GM23338 (cell line): ENCODE data around the gene TXNDC16. TPM values are rescaled to one million over a fixed set of nuclear protein-coding genes. Genes with fewer than 3 reads are reported as not detected.

Experiments used
- ATAC-seq: fragments of 200-7000 bp; cut with Tn5 transposase; 3 replicates; pipeline ENCODE4 v1.9.1; 2020
- DNase-seq: peaks from one replicate; pipeline ENCODE4 v3.0.0-alpha.2; 2015; ENCODE audit warnings: low spot score
- H2AFZ ChIP-seq: fragments of 200-600 bp; sonication (generic); 2 replicates; pipeline ENCODE4 v1.8.0; 2016; ENCODE audit warnings: antibody characterized with exemption, mild to moderate bottlenecking, moderate library complexity
- H3F3A ChIP-seq: fragments of 200-600 bp; sonication (generic); replicated peaks from 2 replicates; pipeline ENCODE4 v1.8.0; 2017; ENCODE audit warnings: antibody characterized with exemption, mixed run types, low read depth
- H3K27ac ChIP-seq: fragments of 200-600 bp; sonication (generic); 2 replicates; pipeline ENCODE4 v1.6.1; 2016; ENCODE audit warnings: low read depth
- H3K27me3 ChIP-seq: fragments of 200-600 bp; sonication (generic); 2 replicates; pipeline ENCODE4 v1.8.0; 2016; ENCODE audit warnings: mild to moderate bottlenecking, mixed run types, moderate library complexity; ENCODE audit not compliant: insufficient read depth
- H3K36me3 ChIP-seq: fragments of 200-600 bp; sonication (generic); 2 replicates; pipeline ENCODE4 v1.8.0; 2016; ENCODE audit warnings: mild to moderate bottlenecking; ENCODE audit not compliant: insufficient read depth
- H3K4me1 ChIP-seq: fragments of 200-600 bp; sonication (generic); 2 replicates; pipeline ENCODE4 v1.8.0; 2016; ENCODE audit warnings: mild to moderate bottlenecking, moderate library complexity; ENCODE audit not compliant: insufficient read depth
- H3K4me2 ChIP-seq: fragments of 200-600 bp; sonication (generic); 2 replicates; pipeline ENCODE4 v1.7.1; 2017; ENCODE audit warnings: mixed run types
- H3K4me3 ChIP-seq: fragments of 200-600 bp; sonication (generic); 2 replicates; pipeline ENCODE4 v1.6.1; 2016; ENCODE audit warnings: mixed run types
- H3K79me2 ChIP-seq: fragments of 200-600 bp; sonication (generic); replicated peaks from 2 replicates; pipeline ENCODE4 v1.8.0; 2017; ENCODE audit warnings: mild to moderate bottlenecking; ENCODE audit not compliant: insufficient read depth
- H3K9me2 ChIP-seq: fragments of 200-600 bp; sonication (generic); 2 replicates; pipeline ENCODE4 v1.8.0; 2017; ENCODE audit not compliant: insufficient read depth
- H4K20me1 ChIP-seq: fragments of 200-600 bp; sonication (generic); replicated peaks from 2 replicates; pipeline ENCODE4 v1.8.0; 2017; ENCODE audit warnings: mild to moderate bottlenecking; ENCODE audit not compliant: insufficient read depth
- H3K27ac Mint-ChIP-seq: 2 replicates; pipeline ENCODE4 v1.8.0; 2020; ENCODE audit warnings: inconsistent platforms, mild to moderate bottlenecking, moderate library complexity, mixed read lengths
- H3K27me3 Mint-ChIP-seq: 3 replicates; pipeline ENCODE4 v1.8.0; 2022; ENCODE audit warnings: low read depth, mild to moderate bottlenecking, moderate library complexity, mixed read lengths, inconsistent platforms; ENCODE audit not compliant: insufficient read depth, poor library complexity
- H3K36me3 Mint-ChIP-seq: 3 replicates; pipeline ENCODE4 v1.8.0; 2021; ENCODE audit warnings: low read depth, mild to moderate bottlenecking, inconsistent platforms, moderate library complexity, mixed read lengths
- H3K4me1 Mint-ChIP-seq: 3 replicates; pipeline ENCODE4 v1.8.0; 2020; ENCODE audit warnings: mild to moderate bottlenecking, inconsistent platforms, mixed read lengths
- H3K4me3 Mint-ChIP-seq: 3 replicates; pipeline ENCODE4 v1.8.0; 2021; ENCODE audit warnings: moderate library complexity, mild to moderate bottlenecking, inconsistent platforms, mixed read lengths
- H3K9me3 Mint-ChIP-seq: 3 replicates; pipeline ENCODE4 v1.8.0; 2020; ENCODE audit warnings: moderate library complexity, mild to moderate bottlenecking, inconsistent platforms, mixed read lengths
- CREB1 ChIP-seq: fragments of 250-450 bp; sonication (Bioruptor Pico); IDR thresholded peaks from 2 replicates; pipeline ENCODE4 v1.5.0; 2020; ENCODE audit warnings: low read depth, mild to moderate bottlenecking, moderate library complexity
- CTCF ChIP-seq, 2 experiments: fragments of 200-600 bp in 1 of 2; sonication (generic) in 1 of 2; conservative IDR thresholded peaks; 2 replicates each; pipeline versions ENCODE4 v1.5.1 to v1.6.1; 2016 to 2017; ENCODE audit warnings: antibody characterized with exemption in 2 of 2, low read depth in 2 of 2, mild to moderate bottlenecking in 2 of 2, moderate library complexity in 1 of 2
- ETS1 ChIP-seq: IDR thresholded peaks from 2 replicates; pipeline ENCODE4 v1.6.1; 2016; ENCODE audit warnings: antibody characterized with exemption
- EZH2 ChIP-seq: fragments of 200-600 bp; sonication (generic); IDR thresholded peaks from one replicate; pipeline ENCODE4 v1.8.0; 2017; ENCODE audit warnings: antibody characterized with exemption, mild to moderate bottlenecking, low read depth; ENCODE audit not compliant: unreplicated experiment
- EZH2phosphoT487 ChIP-seq: fragments of 200-600 bp; sonication (generic); IDR thresholded peaks from one replicate; pipeline ENCODE4 v1.8.1; 2018; ENCODE audit warnings: antibody characterized with exemption; ENCODE audit not compliant: unreplicated experiment
- JUNB ChIP-seq: IDR thresholded peaks from one replicate; pipeline ENCODE4 v1.6.1; 2016; ENCODE audit warnings: antibody characterized with exemption; ENCODE audit not compliant: unreplicated experiment
- NANOG ChIP-seq: IDR thresholded peaks from 2 replicates; pipeline ENCODE4 v1.6.1; 2016; ENCODE audit warnings: antibody characterized with exemption, borderline replicate concordance
- POLR2AphosphoS5 ChIP-seq: IDR thresholded peaks from 2 replicates; pipeline ENCODE4 v1.6.1; 2016; ENCODE audit warnings: antibody characterized with exemption, low read depth
- REST ChIP-seq: IDR thresholded peaks from one replicate; pipeline ENCODE4 v1.6.1; 2018; ENCODE audit warnings: antibody characterized with exemption; ENCODE audit not compliant: unreplicated experiment
- STAT1 ChIP-seq: IDR thresholded peaks from one replicate; pipeline ENCODE4 v1.6.1; 2016; ENCODE audit warnings: antibody characterized with exemption; ENCODE audit not compliant: unreplicated experiment
- ZNF114 ChIP-seq: fragments of 250-450 bp; sonication (Bioruptor Pico); IDR thresholded peaks from 2 replicates; pipeline ENCODE4 v1.5.0; 2020; ENCODE audit warnings: mild to moderate bottlenecking, moderate library complexity
- ZNF462 ChIP-seq: fragments of 250-450 bp; sonication (Bioruptor Pico); IDR thresholded peaks from 2 replicates; pipeline ENCODE4 v1.5.0; 2020; ENCODE audit warnings: mild to moderate bottlenecking, moderate library complexity
- polyA plus RNA-seq: library from polyadenylated mRNA; unstranded; fragments of >200 nt; fragmentation: Nextera tagmentation; extraction: Ambion mirVana; gene quantifications from 2 replicates; pipeline ENCODE4 v1.2.1, GENCODE V29; 2016
- total RNA-seq: library from RNA; depleted of rRNA; stranded (reverse); fragments of >200 nt; shearing (Covaris generic); gene quantifications from 2 replicates; pipeline ENCODE4 v1.2.3, GENCODE V29; 2014

Gene TXNDC16
- total and polyA plus RNA-seq, 2 experiments from 2014 or later: 13.6 to 14.0 TPM

- Histone ChIP-seq H3F3A (no peaks in the 10 kb centered on the region), H3K9me2 (no peaks in the 10 kb centered on the region), H4K20me1 (no peaks in the 10 kb centered on the region), H3K4me2 (no peak overlapping the region), H3K79me2 (no peaks in the 10 kb centered on the region), H2AFZ (no peak overlapping the region), H3K4me1 (no peaks in the 10 kb centered on the region), H3K27me3 (no peaks in the 10 kb centered on the region), H3K4me3 (no peak overlapping the region), H3K36me3 (no peaks in the 10 kb centered on the region), H3K27ac (no peak overlapping the region)
- TF ChIP-seq ETS1 (no peak), CREB1 (CRISPR knock-in tag) (no peak), STAT1 (no peak), NANOG (no peak), ZNF462 (CRISPR knock-in tag) (no peak), EZH2 (no peak), POLR2AphosphoS5 (no peak), EZH2phosphoT487 (no peak), ZNF114 (CRISPR knock-in tag) (no peak), CTCF (conservative IDR thresholded peaks at IDR 0.05; ENCODE audit: low read depth in 2 of 2) (no peak), REST (no peak), JUNB (no peak)
- H3K9me3 Mint-ChIP-seq: 0 out of 3 replicates have a peak, but pooled peaks cover 9% of the 10 kb centered on the region
- H3K27me3 Mint-ChIP-seq: no peaks in the 10 kb centered on the region
- no peaks in the 10 kb centered on the region for H3K4me1 Mint-ChIP-seq
- H3K36me3 Mint-ChIP-seq: peaks cover 16% of the 10 kb centered on the region
- H3K4me3 Mint-ChIP-seq: no peak overlapping the region
- no peak for DNase-seq
- no peak for ATAC-seq
- H3K27ac Mint-ChIP-seq: no peak overlapping the region
Observed at GRCh38 chr14:52463375-52463774, 88.9 kb downstream of the TXNDC16 start.
